Activated CD8-positive, alpha-beta T cell treated with anti-CD3 and anti-CD28 coated beads, Interleukin-2, amount 10 ng/mL, durations not matched to agents 7 days and 5 days (primary cell): ENCODE measurements around the gene IRX4. TPM values are rescaled to one million over a fixed set of nuclear protein-coding genes. Genes with fewer than 3 reads are reported as not detected.

ENCODE experiments used
- ATAC-seq: fragments of 150-1000 bp; cut with Tn5 transposase; one replicate; pipeline ENCODE4 v1.10.0; 2021; ENCODE audit warnings: moderate library complexity
- CTCF ChIA-PET: fragments of 350-600 bp; sonication (Branson Sonifier 250); formaldehyde crosslinking; loops from one replicate; lab custom pipeline; 2021; ENCODE audit warnings: antibody characterized with exemption; lab: Charles Lee
- POLR2A ChIA-PET: fragments of 350-600 bp; sonication (Branson Sonifier 250); formaldehyde crosslinking; loops from one replicate; lab custom pipeline; 2021; ENCODE audit warnings: antibody characterized with exemption; lab: Charles Lee
- DNase-seq: peaks from one replicate; pipeline ENCODE4 v3.0.0-alpha.2; 2020
- H3K27ac Mint-ChIP-seq: one replicate; pipeline ENCODE4 v1.8.0; 2021; ENCODE audit warnings: mild to moderate bottlenecking, mixed read lengths
- H3K27me3 Mint-ChIP-seq: one replicate; pipeline ENCODE4 v1.8.0; 2021; ENCODE audit warnings: low read depth, mixed read lengths
- H3K36me3 Mint-ChIP-seq: one replicate; pipeline ENCODE4 v1.8.0; 2021; ENCODE audit warnings: low read depth, mixed read lengths
- H3K4me1 Mint-ChIP-seq: one replicate; pipeline ENCODE4 v1.8.0; 2021; ENCODE audit warnings: low read depth, mixed read lengths
- H3K4me3 Mint-ChIP-seq: one replicate; pipeline ENCODE4 v1.8.0; 2021; ENCODE audit warnings: mild to moderate bottlenecking, mixed read lengths
- H3K9me3 Mint-ChIP-seq: one replicate; pipeline ENCODE4 v1.8.0; 2022; ENCODE audit warnings: mixed read lengths; ENCODE audit not compliant: insufficient read depth
- total RNA-seq, 2 experiments: library from RNA; stranded (reverse); gene quantifications; one replicate each; pipeline ENCODE4 v1.2.3, GENCODE V29; 2021

IRX4 gene
- total RNA-seq, 2 experiments from 2014 or later = not detected

DNA sequence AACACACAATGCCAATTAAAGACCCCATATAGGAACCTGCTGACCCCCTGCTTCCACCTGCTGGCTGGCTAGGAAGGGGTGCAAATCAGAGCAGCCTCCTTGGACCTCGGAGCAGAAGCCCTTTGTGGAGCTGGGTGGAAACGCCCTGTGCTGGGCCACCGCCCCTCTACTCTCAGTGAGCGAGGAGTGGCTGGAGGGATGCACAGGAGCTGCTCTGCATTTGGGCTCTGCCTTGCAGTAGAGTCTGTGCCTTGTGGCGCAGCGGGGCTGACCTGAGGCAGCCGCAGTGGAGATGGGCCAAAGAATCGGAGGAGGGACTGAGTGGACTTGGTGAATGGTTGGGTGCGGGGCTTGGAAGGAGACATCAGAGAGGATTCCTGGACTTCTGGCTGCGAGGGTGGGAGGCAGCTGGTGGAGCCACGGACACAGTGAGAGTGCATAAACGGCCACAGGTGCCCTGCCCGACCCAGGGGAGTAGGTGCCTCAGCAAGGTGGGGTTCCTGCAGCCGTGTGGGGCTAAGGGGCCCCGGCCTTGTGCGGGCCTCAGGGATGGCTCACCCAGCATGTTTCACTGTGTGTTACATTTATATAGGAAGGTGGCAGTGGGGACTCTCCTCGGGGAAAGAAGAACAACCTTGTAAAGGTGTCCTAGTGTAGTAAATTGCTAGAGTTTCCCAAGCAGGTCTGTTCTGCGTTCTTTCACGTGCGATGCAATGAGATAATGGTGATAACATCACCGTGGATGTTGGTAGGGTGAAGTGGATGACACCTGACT lies 14.1 kb upstream of the IRX4 start:
- peaks cover 11% of the 10 kb centered on the region for H3K27me3 Mint-ChIP-seq
- POLR2A ChIA-PET = no interaction called here
- H3K4me1 Mint-ChIP-seq = no peaks in the 10 kb centered on the region
- no peaks in the 10 kb centered on the region for H3K36me3 Mint-ChIP-seq
- no peak overlapping the region for H3K27ac Mint-ChIP-seq
- DNase-seq (no peak), ATAC-seq (no peak)
- CTCF ChIA-PET = no interaction called here
- no peak overlapping the region for H3K4me3 Mint-ChIP-seq
- H3K9me3 Mint-ChIP-seq = no peaks in the 10 kb centered on the region

DNA sequence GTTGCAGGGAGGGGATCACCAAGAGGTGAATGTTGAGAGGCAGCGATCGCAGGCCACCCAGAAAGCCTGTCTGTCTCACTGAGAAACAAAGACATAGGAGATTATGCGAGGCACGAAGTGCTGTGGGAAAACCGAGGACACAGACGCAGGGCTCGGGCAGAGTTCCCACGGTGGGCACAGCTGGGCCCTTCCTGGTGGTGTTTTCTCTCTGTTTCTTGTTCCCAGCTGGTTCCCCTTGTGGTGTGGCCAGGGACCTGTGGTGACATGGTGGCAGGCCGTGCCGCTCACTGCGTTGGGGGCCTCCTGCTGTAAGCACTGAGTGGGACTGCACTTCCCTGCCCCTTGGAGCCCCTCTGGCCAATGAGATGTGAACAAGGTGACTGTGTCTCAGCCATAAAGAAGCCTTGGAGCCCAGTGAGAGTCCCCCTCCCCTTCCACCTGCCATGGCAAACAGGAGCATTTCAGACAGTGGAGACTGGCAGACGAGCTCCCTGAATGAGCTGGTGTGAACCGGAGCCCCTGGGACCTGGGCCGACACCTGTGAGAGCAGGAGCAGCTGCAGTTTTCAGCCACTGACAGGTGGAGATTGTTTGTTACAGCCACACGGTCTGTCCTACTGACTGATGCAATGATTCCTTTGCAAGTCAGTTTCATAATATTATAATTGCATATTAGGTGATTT lies 13.2 kb upstream of the IRX4 start:
- ATAC-seq (no peak), DNase-seq (no peak)
- Mint-ChIP-seq H3K36me3 (no peaks in the 10 kb centered on the region), H3K27ac (no peak overlapping the region), H3K4me3 (no peak overlapping the region), H3K9me3 (no peaks in the 10 kb centered on the region), H3K27me3 (peaks cover 6% of the 10 kb centered on the region), H3K4me1 (no peaks in the 10 kb centered on the region)
- CTCF ChIA-PET = no interaction called here
- POLR2A ChIA-PET = no interaction called here

DNA sequence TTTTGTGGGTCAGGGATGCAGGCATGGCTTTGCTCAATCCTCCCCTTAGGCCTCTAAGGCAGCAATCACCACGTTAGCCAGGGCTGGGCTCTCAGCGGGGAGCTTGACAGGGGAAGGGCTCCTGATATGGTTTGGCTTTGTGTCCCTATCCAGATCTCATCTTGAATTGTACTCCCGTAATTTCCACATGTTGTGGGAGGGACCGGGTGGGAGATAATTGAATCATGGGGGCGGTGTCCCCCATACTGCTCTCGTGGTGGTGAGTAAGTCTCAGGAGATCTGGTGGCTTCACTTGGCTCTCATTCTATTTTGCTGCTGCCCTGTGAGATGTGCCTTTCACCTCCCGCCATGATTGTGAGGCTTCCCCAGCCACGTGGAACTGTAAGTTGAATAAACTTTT lies 11.5 kb upstream of the IRX4 start:
- H3K27ac Mint-ChIP-seq = no peak overlapping the region
- no peaks in the 10 kb centered on the region for H3K9me3 Mint-ChIP-seq
- H3K4me1 Mint-ChIP-seq = no peaks in the 10 kb centered on the region
- POLR2A ChIA-PET = no interaction called here
- no peak for ATAC-seq
- H3K27me3 Mint-ChIP-seq = peaks cover 4% of the 10 kb centered on the region
- H3K36me3 Mint-ChIP-seq = no peaks in the 10 kb centered on the region
- H3K4me3 Mint-ChIP-seq = no peak overlapping the region
- no peak for DNase-seq
- CTCF ChIA-PET = no interaction called here

DNA sequence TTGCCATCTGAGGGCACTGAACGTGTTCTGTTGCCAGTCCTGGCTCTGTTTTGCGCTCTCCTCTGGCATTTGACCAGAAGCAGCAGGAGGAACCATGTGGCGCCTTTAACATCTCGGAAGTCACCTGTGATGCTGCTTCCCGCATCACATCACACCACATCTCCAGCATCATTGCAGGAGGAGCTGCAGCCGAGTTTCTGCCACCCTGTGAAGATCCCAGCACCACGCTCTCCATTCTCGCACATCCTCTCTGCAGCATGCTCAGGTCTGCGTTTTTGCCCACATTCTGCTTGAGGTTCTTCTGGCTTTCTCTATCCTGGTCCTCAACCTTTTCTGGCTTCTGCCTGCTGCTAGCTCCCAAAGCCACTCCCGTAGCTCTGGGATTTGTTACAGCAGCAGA lies 11.0 kb upstream of the IRX4 start:
- H3K4me3 Mint-ChIP-seq = no peak overlapping the region
- ChIA-PET CTCF (no interaction called here), POLR2A (no interaction called here)
- no peaks in the 10 kb centered on the region for H3K9me3 Mint-ChIP-seq
- H3K27me3 Mint-ChIP-seq = peaks cover 8% of the 10 kb centered on the region
- H3K27ac Mint-ChIP-seq = no peak overlapping the region
- no peaks in the 10 kb centered on the region for H3K4me1 Mint-ChIP-seq
- ATAC-seq (no peak), DNase-seq (no peak)
- no peaks in the 10 kb centered on the region for H3K36me3 Mint-ChIP-seq

DNA sequence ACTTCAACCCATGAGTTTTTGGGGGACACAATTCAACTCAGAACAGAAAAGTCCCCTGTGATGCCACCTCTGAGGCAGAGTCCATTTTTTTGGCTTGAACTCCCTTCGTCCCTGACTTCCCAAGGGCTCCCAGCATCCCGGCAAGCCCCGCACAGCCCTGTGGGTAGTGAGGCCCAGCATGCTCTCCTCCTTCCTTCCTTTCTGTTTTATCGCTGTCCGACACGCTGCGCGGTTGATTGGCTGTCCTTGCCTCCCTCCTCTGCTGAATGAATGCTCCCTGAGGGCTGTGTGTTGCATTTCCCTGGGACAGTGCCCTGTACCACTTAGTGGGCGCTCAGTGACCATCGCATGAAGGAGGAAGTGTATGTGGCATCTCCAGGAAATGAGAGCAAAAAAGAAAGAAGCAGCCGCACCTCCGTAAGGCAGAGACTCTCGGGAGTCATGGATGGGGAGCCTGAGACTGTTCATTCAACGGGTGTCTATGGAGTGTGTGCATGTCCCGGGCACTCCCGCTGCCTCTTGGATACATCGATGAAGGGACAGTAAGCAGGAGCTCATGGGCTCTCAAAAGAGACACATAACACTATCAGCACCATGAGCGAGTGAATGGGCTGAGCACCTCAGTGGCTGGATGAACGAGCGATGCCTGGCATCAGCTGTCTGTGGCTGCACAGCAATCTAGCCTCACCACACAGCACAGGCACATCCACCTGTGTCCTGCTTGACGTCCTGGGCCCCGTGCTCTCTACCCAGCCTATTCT lies 10.1 kb upstream of the IRX4 start:
- ChIA-PET CTCF (no interaction called here), POLR2A (no interaction called here)
- peaks cover 13% of the 10 kb centered on the region for H3K27me3 Mint-ChIP-seq
- no peaks in the 10 kb centered on the region for H3K4me1 Mint-ChIP-seq
- no peaks in the 10 kb centered on the region for H3K36me3 Mint-ChIP-seq
- DNase-seq = no peak
- no peak overlapping the region for H3K27ac Mint-ChIP-seq
- H3K9me3 Mint-ChIP-seq = no peaks in the 10 kb centered on the region
- no peak overlapping the region for H3K4me3 Mint-ChIP-seq
- ATAC-seq = no peak

DNA sequence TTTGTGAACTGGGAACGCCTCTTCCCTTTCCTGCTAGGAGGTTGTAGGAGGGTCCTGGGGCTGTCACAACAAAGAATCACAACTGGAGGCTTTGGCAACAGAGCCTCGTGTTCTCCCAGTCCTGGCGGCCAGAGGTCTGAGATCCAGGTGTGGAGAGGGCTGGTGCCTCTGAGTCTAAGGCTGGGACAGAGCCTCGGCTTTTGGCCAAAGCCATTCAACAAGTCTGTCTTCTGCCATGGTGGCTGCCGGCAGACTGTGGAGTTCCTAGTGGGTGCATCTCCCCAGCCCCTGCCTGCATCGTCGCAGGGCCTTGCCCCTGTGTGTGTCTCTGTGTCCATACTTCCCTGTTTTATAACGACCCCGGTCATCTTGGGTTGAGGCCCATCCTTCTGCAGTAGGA lies 9.5 kb upstream of the IRX4 start:
- no peaks in the 10 kb centered on the region for H3K4me1 Mint-ChIP-seq
- DNase-seq (no peak), ATAC-seq (no peak)
- CTCF ChIA-PET = no interaction called here
- H3K27ac Mint-ChIP-seq = no peak overlapping the region
- H3K36me3 Mint-ChIP-seq = no peaks in the 10 kb centered on the region
- H3K9me3 Mint-ChIP-seq = no peaks in the 10 kb centered on the region
- no peak overlapping the region for H3K4me3 Mint-ChIP-seq
- H3K27me3 Mint-ChIP-seq = peaks cover 16% of the 10 kb centered on the region
- POLR2A ChIA-PET = no interaction called here

DNA sequence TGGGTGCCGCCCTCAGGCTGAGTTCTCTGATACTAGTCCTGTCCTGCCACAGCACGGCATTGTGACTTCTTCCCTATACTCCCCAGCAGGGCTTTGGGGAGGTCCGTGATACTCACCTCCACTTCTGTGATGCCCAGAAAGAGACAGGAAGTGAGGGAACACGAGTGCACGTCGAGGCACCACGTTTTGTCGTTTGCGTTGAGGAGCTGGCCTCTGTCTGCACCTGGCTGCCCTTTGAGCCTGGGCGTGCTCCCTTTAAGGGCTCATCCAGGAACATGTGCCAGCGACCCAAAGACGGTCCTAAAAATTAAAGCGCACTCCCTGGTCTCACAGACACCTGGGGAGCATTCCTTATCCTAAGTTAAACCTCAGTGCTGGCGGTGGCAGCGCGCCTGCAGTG lies 8.7 kb upstream of the IRX4 start:
- ChIA-PET CTCF (no interaction called here), POLR2A (no interaction called here)
- ATAC-seq (no peak), DNase-seq (no peak)
- no peaks in the 10 kb centered on the region for H3K4me1 Mint-ChIP-seq
- H3K4me3 Mint-ChIP-seq = no peak overlapping the region
- no peaks in the 10 kb centered on the region for H3K9me3 Mint-ChIP-seq
- H3K27me3 Mint-ChIP-seq = peaks cover 14% of the 10 kb centered on the region
- H3K27ac Mint-ChIP-seq = no peak overlapping the region
- no peaks in the 10 kb centered on the region for H3K36me3 Mint-ChIP-seq

DNA sequence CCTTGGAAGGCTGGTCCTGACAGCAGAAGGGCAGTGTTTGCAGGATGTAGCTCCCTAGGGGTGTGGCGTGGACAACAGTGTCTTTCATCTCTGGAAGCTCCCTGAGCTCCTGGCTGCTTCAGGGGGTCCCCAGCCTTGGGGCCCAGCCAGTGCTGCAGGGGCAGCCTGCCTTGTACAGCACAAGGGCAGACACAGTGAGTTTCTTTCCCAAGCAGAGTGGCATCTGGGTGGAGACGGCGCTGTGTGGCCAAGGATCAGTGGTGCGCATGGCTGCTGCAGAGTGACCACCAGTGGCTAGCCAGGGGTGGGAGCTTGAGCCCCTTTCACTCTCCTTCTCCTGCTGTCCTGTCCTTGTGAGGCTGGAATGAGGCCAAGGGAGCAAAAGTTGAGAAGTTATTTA lies 7.6 kb upstream of the IRX4 start:
- CTCF ChIA-PET = no interaction called here
- Mint-ChIP-seq H3K4me1 (no peaks in the 10 kb centered on the region), H3K9me3 (no peaks in the 10 kb centered on the region), H3K4me3 (no peak overlapping the region), H3K36me3 (no peaks in the 10 kb centered on the region), H3K27me3 (peaks cover 19% of the 10 kb centered on the region), H3K27ac (no peak overlapping the region)
- POLR2A ChIA-PET = no interaction called here
- ATAC-seq (no peak), DNase-seq (no peak)

DNA sequence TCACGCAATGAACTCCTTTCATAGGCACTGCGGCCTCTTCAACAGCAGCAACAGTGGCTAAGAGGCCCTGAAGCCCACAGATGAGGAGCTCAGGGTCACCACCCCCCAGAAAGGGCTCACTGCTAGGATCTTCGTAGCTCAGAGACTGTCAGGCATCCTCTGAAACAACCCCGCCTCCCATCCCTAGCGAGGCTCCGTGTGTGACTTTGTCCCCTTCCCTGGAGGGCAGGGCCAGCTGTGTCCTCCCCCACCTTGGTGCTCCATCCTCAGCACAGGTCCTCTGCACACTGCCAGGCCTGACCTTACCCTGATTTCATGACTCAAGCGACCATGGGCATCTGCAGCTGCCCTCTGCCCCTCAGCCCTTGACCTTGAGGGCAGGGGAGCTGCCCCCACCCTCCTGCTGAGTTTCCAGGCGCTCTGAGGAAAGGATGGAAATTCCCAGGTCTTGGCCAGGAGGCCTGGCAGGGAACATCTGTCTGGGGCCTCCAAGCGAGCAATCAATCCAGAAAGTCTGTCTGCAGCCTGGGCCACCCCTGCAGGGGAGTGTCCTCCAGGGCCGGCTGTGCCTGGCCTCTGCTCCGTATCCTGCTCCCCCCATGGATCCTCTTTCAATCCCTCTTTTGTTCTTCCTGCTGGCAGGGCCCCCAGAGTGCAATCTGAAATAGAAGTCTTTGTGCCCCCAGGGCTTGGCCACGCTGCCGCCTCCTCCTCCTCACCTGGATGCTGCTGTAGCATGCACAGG lies 6.8 kb upstream of the IRX4 start:
- DNase-seq (no peak), ATAC-seq (no peak)
- no peak overlapping the region for H3K4me3 Mint-ChIP-seq
- no peaks in the 10 kb centered on the region for H3K9me3 Mint-ChIP-seq
- no peaks in the 10 kb centered on the region for H3K36me3 Mint-ChIP-seq
- ChIA-PET POLR2A (no interaction called here), CTCF (no interaction called here)
- H3K4me1 Mint-ChIP-seq = peaks cover under 1% of the 10 kb centered on the region
- peaks cover 27% of the 10 kb centered on the region for H3K27me3 Mint-ChIP-seq
- H3K27ac Mint-ChIP-seq = no peak overlapping the region

DNA sequence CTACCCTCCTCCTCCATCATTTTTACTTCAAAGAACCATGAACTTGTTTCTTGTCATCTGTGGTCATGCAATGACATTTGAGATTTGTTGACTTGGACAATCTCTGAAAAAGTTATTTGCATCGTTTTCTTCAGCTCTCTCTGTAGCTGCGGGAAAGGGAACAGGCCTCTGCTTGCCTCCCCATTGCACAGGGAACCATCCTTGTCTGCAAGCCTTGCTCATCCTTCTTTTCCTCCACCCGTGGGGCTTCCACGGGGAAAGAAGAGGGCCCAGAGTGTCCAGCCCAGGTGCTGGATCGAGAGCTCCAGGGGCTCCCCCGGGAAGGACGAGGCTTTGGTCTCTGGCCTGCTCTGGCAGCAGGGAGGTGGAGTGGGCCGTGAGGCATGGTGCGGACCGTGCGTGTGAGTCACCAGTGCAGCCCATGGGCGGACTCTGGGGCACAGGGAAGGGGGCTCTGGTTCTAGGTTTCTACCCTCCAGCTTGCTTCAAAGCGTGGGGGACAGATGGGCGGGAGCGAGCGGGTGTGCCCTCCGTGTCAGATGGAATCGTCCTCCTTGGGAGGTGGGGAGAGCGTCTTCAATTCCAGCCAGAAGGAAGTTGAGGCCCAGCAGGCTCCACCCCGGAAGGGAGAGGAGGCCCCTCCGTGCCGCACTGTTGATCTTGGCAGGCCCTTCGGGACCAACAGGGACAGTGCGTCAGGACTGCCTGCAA lies 6.0 kb upstream of the IRX4 start:
- peaks cover 33% of the 10 kb centered on the region for H3K27me3 Mint-ChIP-seq
- ATAC-seq (no peak), DNase-seq (no peak)
- H3K4me1 Mint-ChIP-seq = peaks cover 4% of the 10 kb centered on the region
- POLR2A ChIA-PET = no interaction called here
- no peak overlapping the region for H3K27ac Mint-ChIP-seq
- CTCF ChIA-PET = no interaction called here
- H3K36me3 Mint-ChIP-seq = no peaks in the 10 kb centered on the region
- H3K9me3 Mint-ChIP-seq = no peaks in the 10 kb centered on the region
- H3K4me3 Mint-ChIP-seq = no peak overlapping the region

DNA sequence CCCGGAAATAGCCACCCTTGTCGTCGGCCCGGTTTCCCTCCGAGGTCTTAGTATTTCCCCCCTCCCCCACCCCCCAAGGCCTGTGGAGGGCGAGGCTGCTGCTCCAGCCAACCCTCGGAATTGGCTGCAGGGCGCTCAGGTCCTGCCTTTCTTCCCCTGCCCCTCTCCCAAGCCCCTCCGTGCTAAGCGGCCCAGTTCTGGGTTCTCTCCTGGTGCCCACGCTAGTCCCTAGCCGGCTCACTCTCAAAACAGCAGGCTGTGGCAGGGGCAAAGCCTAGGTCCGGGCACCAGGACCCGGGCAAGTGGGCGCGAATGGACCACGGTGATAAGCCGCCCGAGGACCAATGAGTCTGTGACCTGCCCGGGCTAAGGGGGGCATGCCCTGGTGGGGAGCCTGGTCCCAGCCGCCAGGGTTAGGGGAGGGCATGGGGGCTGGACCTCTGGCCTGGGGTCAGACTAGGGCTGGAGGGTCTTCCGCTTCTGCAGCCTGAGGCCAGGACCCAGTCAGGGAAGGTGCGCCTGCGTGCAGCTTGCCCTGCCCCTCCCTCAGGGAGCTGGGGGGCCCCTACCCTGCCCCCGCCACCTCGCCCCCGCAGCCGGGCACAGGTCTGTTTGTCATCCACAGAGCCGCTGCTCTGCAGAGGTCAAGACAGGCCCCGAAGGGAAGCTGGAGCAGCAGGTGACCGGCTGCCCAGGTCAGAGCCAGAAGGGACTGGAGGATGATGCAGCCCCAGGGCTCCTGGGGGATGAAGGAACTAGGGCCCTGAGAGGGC lies 5.0 kb upstream of the IRX4 start:
- POLR2A ChIA-PET = no interaction called here
- DNase-seq = no peak
- CTCF ChIA-PET = no interaction called here

More for the DNA sequence above, 5.0 kb upstream of the IRX4 start:
- ATAC-seq = no peak
- Mint-ChIP-seq H3K36me3 (no peaks in the 10 kb centered on the region), H3K9me3 (no peaks in the 10 kb centered on the region), H3K27ac (no peak overlapping the region), H3K4me3 (no peak overlapping the region), H3K27me3 (peaks cover 33% of the 10 kb centered on the region), H3K4me1 (peaks cover 4% of the 10 kb centered on the region)
